Activated T-cell treated with anti-CD3 and anti-CD28 coated beads, Interleukin-2, amount 50 U/mL, for 4 hours (primary cell): Measurements from ENCODE around the gene EPHA5. TPM values are rescaled to one million over a fixed set of nuclear protein-coding genes. Genes with fewer than 3 reads are reported as not detected.

Experiments used
- ATAC-seq, 2 donors: fragments of 200-7000 bp; cut with Tn5 transposase; one replicate each; pipeline ENCODE4 v1.10.0; 2021
- DNase-seq: peaks from one replicate; pipeline ENCODE4 v3.0.0-alpha.2; 2020
- H3K27me3 Mint-ChIP-seq: one replicate; pipeline ENCODE4 v1.8.0; 2021; ENCODE audit warnings: low read depth, mixed read lengths
- H3K36me3 Mint-ChIP-seq: one replicate; pipeline ENCODE4 v1.8.0; 2022; ENCODE audit warnings: mixed read lengths; ENCODE audit not compliant: insufficient read depth
- H3K4me1 Mint-ChIP-seq: one replicate; pipeline ENCODE4 v1.8.0; 2021; ENCODE audit warnings: low read depth, mixed read lengths
- H3K4me3 Mint-ChIP-seq: one replicate; pipeline ENCODE4 v1.8.0; 2021; ENCODE audit warnings: mild to moderate bottlenecking, moderate library complexity, mixed read lengths
- H3K9me3 Mint-ChIP-seq: one replicate; pipeline ENCODE4 v1.8.0; 2021; ENCODE audit warnings: mixed read lengths
- total RNA-seq, 3 donors: library from RNA; stranded (reverse); gene quantifications; one replicate each; pipeline ENCODE4 v1.2.1, GENCODE V29; 2021

EPHA5 gene
- total RNA-seq, 3 donors from 2014 or later, result not detected

DNA sequence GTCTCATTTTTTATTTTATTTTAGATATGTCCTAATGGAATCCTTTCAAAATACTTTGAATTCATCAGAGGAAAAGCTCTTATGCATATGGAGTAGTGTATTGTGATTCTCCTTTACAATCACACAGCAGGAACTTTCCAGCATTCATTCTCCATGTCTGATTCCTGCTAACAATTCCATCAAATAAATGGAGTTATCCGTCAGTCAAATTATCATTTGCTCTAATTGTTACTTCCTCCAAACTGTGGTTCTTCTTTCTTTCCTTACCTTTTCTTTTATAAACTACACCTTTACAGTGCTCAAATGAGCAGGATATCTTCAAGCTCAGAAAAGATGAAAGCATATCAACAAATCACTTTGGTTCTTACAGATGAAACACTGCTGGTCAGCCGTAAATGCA is 80.4 kb downstream of the EPHA5 start:
- ATAC-seq (no peak), DNase-seq (no peak)
- Mint-ChIP-seq H3K4me3 (no peak overlapping the region), H3K9me3 (peaks cover 8% of the 10 kb centered on the region), H3K36me3 (no peaks in the 10 kb centered on the region), H3K27me3 (no peaks in the 10 kb centered on the region), H3K4me1 (no peaks in the 10 kb centered on the region)

DNA sequence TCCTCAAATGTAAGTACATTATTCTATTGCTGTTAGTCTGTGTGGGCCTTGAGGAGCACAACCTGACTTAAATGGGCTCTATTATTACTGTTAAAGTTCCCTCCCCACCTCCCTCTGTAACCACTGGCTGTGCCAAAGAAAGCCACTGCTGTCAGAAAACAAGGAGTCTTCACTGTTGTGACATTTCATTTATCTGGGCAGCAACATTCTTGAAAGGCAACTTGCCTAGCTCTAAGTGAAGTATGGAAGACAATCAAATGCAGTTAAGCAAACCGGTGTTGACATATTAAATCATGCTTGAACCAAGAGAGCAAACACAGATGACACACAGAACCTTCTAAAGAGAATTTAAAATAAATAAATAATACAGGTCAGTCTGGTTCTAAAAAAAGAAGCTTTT is 81.0 kb downstream of the EPHA5 start:
- Mint-ChIP-seq H3K4me3 (no peak overlapping the region), H3K36me3 (no peaks in the 10 kb centered on the region), H3K4me1 (no peaks in the 10 kb centered on the region), H3K27me3 (no peaks in the 10 kb centered on the region), H3K9me3 (peaks cover 9% of the 10 kb centered on the region)
- DNase-seq (no peak), ATAC-seq (no peak)

DNA sequence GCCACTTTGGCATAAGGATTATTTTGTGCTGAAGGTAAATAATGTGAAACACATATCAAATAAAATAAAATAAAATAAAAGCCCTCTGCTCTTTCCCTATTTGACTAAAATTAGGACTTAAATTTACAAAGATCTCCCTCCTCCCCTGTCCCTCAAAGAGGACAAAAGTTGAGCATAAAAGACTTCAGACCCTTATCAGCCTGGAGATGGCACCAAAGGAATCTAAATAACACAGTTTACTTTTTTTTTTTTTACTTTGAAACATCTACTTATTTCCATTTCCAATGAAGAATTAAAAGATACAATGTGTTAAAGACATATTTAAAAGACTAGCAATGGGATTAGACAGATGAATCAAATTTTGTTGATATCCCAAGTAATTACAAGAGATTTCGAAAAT is 89.7 kb downstream of the EPHA5 start:
- H3K4me3 Mint-ChIP-seq, result no peak overlapping the region
- H3K9me3 Mint-ChIP-seq, result peaks cover 4% of the 10 kb centered on the region
- no peaks in the 10 kb centered on the region for H3K27me3 Mint-ChIP-seq
- no peak for ATAC-seq
- no peak for DNase-seq
- H3K36me3 Mint-ChIP-seq, result no peaks in the 10 kb centered on the region
- no peaks in the 10 kb centered on the region for H3K4me1 Mint-ChIP-seq

DNA sequence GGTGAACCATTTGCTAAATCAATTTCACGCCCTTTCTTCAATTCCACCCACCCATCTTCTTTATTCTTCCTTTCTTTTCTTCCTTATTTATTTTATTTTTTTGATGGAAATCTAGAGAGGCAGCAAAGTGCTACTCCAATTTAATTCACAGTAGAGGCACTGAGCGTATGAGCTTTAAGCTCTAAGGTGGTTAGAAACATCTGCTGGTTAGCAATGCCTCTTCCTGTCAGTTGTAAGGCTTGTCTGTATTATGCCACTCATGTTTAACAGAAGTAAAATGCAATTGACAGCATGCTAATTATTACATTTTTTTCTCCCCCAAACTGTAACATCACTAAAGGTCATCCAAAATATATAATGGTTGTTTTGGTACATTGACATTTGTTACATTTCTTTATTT is 103.8 kb downstream of the EPHA5 start:
- Mint-ChIP-seq H3K4me3 (no peak overlapping the region), H3K9me3 (peaks cover 7% of the 10 kb centered on the region), H3K36me3 (no peaks in the 10 kb centered on the region), H3K27me3 (no peaks in the 10 kb centered on the region), H3K4me1 (no peaks in the 10 kb centered on the region)
- DNase-seq (no peak), ATAC-seq (no peak)

DNA sequence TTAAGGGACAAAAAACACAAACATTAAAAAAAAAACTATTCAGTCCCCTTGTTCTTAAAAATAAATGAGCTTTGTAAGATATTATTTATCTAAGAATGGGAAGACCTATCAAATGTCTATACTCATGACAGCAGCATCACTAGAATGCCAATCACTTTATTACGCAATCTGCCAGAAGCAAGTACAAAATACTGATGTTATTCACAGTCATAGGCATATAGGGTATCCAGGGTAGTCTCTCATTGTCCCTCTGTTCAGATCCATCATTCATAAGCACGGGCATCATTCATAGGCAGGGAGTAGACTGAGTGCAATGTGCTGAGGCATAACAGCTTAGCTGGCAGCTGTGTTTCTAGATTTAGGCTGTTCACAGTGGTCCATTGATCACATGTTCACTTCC is 109.1 kb downstream of the EPHA5 start:
- DNase-seq (no peak), ATAC-seq (no peak)
- H3K27me3 Mint-ChIP-seq, result no peaks in the 10 kb centered on the region
- H3K9me3 Mint-ChIP-seq, result no peaks in the 10 kb centered on the region
- no peaks in the 10 kb centered on the region for H3K4me1 Mint-ChIP-seq
- no peak overlapping the region for H3K4me3 Mint-ChIP-seq
- no peaks in the 10 kb centered on the region for H3K36me3 Mint-ChIP-seq

DNA sequence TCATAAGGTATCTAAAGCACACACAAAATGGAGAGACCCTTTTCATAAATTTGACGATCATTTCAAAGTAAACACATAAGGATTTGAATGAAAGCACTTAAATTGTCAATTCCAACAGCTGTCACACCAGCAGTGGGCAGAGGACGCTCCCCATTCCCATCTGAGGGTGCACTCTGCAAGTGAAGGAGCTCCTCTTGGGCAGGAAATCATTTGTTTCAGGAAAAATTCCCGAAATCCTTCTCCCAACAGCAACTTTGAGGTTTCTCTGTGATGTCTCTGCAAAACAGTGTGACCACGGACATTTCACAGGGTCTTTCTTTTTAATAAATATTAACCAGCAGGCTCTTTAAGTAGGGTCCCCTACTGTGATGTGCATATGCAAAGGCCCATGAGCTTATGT is 111.0 kb downstream of the EPHA5 start:
- H3K4me1 Mint-ChIP-seq, result no peaks in the 10 kb centered on the region
- H3K9me3 Mint-ChIP-seq, result no peaks in the 10 kb centered on the region
- ATAC-seq (no peak), DNase-seq (no peak)
- no peaks in the 10 kb centered on the region for H3K36me3 Mint-ChIP-seq
- no peaks in the 10 kb centered on the region for H3K27me3 Mint-ChIP-seq
- no peak overlapping the region for H3K4me3 Mint-ChIP-seq

DNA sequence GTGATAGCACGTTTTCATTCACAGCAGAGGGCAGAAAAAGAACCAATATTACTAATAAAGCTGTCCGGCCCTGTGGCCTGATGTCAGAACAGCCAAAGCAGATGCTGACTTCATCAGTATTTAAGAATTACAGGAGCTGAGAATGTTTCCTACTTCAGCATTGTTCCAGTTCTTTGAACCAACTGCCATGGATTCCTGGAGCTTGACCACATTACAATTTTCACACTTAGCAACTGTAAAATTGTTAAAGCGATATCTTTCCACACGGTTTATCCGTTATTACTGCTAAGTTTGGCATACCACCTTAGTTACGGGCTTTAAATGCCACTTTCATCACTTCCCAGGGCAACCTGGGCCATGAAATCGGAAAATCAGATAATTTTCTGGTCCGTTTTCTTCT is 118.2 kb downstream of the EPHA5 start:
- H3K4me3 Mint-ChIP-seq, result no peak overlapping the region
- ATAC-seq (no peak), DNase-seq (no peak)
- H3K4me1 Mint-ChIP-seq, result no peaks in the 10 kb centered on the region
- H3K27me3 Mint-ChIP-seq, result no peaks in the 10 kb centered on the region
- no peaks in the 10 kb centered on the region for H3K36me3 Mint-ChIP-seq
- H3K9me3 Mint-ChIP-seq, result peaks cover under 1% of the 10 kb centered on the region

DNA sequence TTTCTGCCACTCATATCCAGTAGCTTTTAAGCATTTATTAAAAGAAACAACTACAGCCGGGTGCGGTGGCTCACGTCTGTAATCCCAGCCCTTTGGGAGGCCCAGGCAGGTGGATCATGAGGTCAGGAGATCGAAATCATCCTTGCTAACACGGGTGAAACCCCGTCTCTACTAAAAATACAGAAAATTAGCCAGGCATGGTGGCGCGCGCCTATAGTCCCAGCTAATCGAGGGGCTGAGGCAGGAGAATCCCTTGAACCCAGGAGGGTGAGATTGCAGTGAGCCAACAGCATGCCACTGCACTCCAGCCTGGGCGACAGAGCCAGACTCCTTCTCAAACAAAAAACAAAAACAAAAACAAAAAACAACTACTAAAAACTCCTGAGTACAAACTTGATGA is 119.8 kb downstream of the EPHA5 start:
- no peaks in the 10 kb centered on the region for H3K4me1 Mint-ChIP-seq
- no peaks in the 10 kb centered on the region for H3K27me3 Mint-ChIP-seq
- DNase-seq (no peak), ATAC-seq (no peak)
- no peaks in the 10 kb centered on the region for H3K36me3 Mint-ChIP-seq
- H3K9me3 Mint-ChIP-seq, result peaks cover 5% of the 10 kb centered on the region
- no peak overlapping the region for H3K4me3 Mint-ChIP-seq

DNA sequence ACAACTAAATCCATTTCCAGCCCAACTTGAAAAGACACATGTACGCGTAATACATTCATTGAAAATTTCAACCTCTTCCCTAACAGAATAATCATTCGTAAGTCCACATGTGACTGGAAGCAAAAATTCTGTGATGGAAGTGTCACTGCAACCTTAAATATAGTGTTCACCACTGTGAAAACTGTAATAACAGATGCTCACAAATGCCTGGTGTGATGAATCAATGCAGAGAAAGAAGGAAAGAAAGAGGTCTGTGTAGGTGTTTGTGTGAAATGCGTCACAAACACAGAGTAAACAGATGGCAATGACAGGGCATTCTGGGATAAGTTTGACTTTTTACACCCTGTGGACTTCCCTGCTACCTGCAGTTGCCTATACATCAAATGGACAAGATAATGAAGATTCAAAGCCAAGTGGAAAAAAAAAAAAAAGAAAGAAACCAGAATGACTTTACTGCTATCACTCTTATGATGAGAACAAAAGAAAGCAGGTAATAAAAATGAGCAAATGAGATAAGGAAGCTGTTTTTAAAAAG is 123.3 kb downstream of the EPHA5 start:
- DNase-seq (no peak), ATAC-seq (no peak)
- no peaks in the 10 kb centered on the region for H3K4me1 Mint-ChIP-seq
- no peaks in the 10 kb centered on the region for H3K36me3 Mint-ChIP-seq
- no peak overlapping the region for H3K4me3 Mint-ChIP-seq
- no peaks in the 10 kb centered on the region for H3K27me3 Mint-ChIP-seq
- peaks cover 14% of the 10 kb centered on the region for H3K9me3 Mint-ChIP-seq

DNA sequence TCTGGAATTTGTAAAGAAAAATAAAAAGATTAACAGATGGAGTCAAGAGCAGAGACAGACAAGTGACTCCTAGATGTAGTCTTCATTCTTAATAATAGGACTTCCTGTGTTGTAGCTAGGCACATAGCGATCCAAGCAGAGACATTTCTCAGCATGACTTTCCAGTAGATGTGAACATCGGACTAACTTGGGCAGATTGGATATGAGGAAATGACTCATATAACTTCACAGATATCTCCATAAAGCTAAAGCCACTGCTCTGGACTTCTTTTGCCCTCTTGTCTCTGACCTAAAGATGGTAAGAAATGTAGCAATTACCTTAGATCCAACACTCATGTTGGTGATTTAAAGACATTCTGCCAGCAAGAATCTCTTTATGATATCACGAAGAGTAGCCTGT is 131.7 kb downstream of the EPHA5 start:
- no peak for ATAC-seq
- no peak overlapping the region for H3K4me3 Mint-ChIP-seq
- DNase-seq, result no peak
- H3K9me3 Mint-ChIP-seq, result peaks cover 16% of the 10 kb centered on the region
- no peaks in the 10 kb centered on the region for H3K36me3 Mint-ChIP-seq
- H3K27me3 Mint-ChIP-seq, result no peaks in the 10 kb centered on the region
- H3K4me1 Mint-ChIP-seq, result no peaks in the 10 kb centered on the region

DNA sequence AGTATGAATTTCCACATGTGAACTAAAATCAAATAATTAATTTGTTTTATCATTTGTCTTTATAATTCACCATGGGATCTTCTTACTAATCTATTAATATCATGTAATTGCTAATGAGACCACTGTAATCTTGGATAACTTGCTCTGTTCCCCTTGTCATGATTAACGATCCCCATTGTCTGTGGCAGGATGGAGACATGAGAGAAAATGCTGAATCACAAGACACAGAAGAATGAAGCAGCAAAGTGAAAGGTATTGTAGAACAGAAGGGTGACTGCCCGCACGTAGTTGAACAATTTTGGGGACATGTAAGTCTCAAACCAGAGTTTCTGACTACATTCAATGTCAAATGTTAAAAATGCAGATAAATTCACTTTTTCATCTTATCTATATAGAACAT is 135.2 kb downstream of the EPHA5 start:
- H3K9me3 Mint-ChIP-seq, result peaks cover 9% of the 10 kb centered on the region
- no peaks in the 10 kb centered on the region for H3K4me1 Mint-ChIP-seq
- no peak for DNase-seq
- no peak overlapping the region for H3K4me3 Mint-ChIP-seq
- no peak for ATAC-seq
- H3K27me3 Mint-ChIP-seq, result no peaks in the 10 kb centered on the region
- no peaks in the 10 kb centered on the region for H3K36me3 Mint-ChIP-seq

DNA sequence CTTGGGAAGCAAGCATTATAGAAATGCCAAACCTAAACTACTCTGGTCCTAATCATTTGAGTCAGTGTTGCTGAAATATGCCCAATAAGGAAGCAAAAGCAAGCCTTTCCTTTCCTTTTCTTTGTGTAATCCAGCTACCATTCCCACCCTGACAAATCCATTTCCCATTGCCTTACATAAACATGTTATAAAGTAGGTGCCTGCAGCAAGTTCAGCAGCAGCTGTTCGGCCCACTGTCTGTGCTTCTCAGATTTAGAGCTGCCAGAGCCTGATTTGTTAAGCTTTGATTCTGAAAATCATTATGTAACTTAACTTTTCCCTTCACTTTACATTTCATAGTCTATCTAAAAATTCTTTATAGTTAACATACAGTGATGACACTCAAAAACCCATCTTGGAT is 148.6 kb downstream of the EPHA5 start:
- Mint-ChIP-seq H3K36me3 (no peaks in the 10 kb centered on the region), H3K9me3 (peaks cover 14% of the 10 kb centered on the region), H3K27me3 (no peaks in the 10 kb centered on the region), H3K4me3 (no peak overlapping the region), H3K4me1 (no peaks in the 10 kb centered on the region)
- ATAC-seq (no peak), DNase-seq (no peak)

DNA sequence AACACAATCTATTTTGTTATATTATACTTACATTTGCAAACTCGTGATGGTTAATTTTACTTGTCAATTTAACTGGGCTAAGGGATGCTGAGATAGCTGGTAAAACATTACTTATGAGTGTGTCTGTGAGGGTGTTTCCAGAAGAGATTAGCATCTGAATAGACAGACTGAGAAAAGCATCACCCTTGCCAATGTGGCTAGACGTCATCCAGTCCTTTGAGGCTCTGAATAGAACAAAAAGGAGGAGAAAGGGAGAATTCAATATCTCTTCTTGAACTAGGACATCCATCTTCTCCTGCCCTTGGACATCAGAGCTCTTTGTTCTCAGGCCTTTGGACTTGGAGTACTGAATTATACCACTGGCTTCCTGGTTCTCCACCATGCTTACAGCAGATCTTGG is 154.6 kb downstream of the EPHA5 start:
- H3K36me3 Mint-ChIP-seq, result no peaks in the 10 kb centered on the region
- peaks cover 15% of the 10 kb centered on the region for H3K9me3 Mint-ChIP-seq
- ATAC-seq, result no peak
- H3K4me1 Mint-ChIP-seq, result no peaks in the 10 kb centered on the region
- H3K4me3 Mint-ChIP-seq, result no peak overlapping the region
- no peaks in the 10 kb centered on the region for H3K27me3 Mint-ChIP-seq
- DNase-seq, result no peak

DNA sequence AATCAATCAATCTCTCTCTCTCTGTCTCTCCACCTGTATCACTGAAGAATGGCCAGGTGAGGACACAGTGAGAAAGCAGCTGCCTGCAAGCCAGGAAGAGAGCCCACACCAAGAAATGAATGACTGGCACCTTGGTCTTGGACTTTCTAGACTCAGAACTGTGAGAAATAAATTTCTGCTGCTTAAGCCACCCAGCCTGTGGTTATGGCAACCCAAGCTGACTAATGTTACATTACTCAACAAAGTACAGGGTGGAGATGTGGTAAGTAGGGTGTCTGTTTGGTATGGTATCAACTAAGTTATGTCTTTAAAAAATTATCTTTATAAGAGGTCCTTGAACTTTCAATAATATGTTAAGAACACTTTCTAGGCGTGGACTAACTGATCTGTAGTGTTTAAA is 159.3 kb downstream of the EPHA5 start:
- ATAC-seq (no peak), DNase-seq (no peak)
- peaks cover 13% of the 10 kb centered on the region for H3K9me3 Mint-ChIP-seq
- no peaks in the 10 kb centered on the region for H3K4me1 Mint-ChIP-seq
- H3K36me3 Mint-ChIP-seq, result no peaks in the 10 kb centered on the region
- H3K4me3 Mint-ChIP-seq, result no peak overlapping the region
- no peaks in the 10 kb centered on the region for H3K27me3 Mint-ChIP-seq

DNA sequence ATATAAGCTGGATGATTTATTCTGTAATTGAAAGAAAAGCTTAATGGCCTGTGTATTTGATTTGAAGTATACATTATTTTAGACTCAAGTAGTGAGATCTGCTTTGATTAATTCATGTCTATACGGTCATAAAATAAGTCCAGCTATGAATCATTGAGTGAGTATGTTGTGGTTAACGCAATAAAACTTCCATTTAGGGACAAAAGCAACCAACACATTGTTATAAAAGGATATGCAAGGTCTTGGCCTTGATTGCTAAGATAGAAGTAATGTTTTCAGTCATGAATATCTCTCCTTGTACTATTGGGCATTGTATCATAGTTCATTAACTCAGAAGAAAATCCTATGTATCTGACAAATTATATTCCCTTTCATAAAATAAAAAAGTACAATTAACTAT is 162.1 kb downstream of the EPHA5 start:
- no peak for ATAC-seq
- no peak overlapping the region for H3K4me3 Mint-ChIP-seq
- peaks cover 6% of the 10 kb centered on the region for H3K9me3 Mint-ChIP-seq
- DNase-seq, result no peak
- no peaks in the 10 kb centered on the region for H3K27me3 Mint-ChIP-seq
- no peaks in the 10 kb centered on the region for H3K36me3 Mint-ChIP-seq
- no peaks in the 10 kb centered on the region for H3K4me1 Mint-ChIP-seq

DNA sequence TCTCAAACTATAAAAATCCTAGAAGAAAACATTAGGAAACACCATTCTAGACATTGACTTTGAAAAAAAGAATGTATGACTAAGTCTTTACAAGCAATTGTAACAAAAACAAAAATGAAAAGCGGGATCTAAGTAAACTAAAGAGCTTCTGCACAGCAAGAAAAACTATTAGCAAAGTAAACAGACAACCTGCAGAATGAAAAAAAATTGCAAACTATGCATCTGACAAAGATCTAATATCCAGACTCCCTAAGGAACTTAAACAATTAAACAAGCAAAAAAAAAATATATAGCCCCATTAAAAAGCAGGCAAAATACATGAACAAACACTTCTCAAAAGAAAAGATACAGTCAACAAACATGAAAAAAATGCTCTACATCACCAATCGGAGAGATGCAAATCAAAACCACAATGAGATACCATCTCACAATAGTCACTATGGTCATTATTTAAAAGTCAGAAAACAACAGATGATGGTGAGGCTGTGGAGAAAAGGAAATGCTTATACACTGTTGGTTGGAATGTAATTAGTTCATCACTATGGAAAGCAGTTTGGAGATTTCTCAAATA is 168.1 kb downstream of the EPHA5 start:
- H3K9me3 Mint-ChIP-seq, result peaks cover 5% of the 10 kb centered on the region
- no peak overlapping the region for H3K4me3 Mint-ChIP-seq
- no peaks in the 10 kb centered on the region for H3K27me3 Mint-ChIP-seq
- ATAC-seq, result no peak
- H3K36me3 Mint-ChIP-seq, result no peaks in the 10 kb centered on the region
- no peak for DNase-seq
- H3K4me1 Mint-ChIP-seq, result no peaks in the 10 kb centered on the region
